Choroid plexus epithelial cell (primary cell): ENCODE measurements around the gene ABCC2.
"Not testable (repeated sequence)": the region's sequence is repeated elsewhere in the genome, so short reads cannot be mapped to it uniquely, and the experiment has no call there.

ENCODE experiments used
- DNase-seq: peaks from one replicate; pipeline ENCODE4 v3.0.0-alpha.2; 2010; ENCODE audit warnings: low read depth
- H3K4me3 ChIP-seq: 2 replicates; pipeline ENCODE4 v1.5.1; 2011; ENCODE audit warnings: low read depth, mild to moderate bottlenecking, control low read depth, low read length, moderate library complexity
- TF ChIP-seq, protein P1 (sequence below): conservative IDR thresholded peaks from 2 replicates; pipeline ENCODE4 v1.5.1; 2011; ENCODE audit warnings: low read depth, mild to moderate bottlenecking, control low read depth, inconsistent platforms, low read length, moderate library complexity

ABCC2 gene

DNA sequence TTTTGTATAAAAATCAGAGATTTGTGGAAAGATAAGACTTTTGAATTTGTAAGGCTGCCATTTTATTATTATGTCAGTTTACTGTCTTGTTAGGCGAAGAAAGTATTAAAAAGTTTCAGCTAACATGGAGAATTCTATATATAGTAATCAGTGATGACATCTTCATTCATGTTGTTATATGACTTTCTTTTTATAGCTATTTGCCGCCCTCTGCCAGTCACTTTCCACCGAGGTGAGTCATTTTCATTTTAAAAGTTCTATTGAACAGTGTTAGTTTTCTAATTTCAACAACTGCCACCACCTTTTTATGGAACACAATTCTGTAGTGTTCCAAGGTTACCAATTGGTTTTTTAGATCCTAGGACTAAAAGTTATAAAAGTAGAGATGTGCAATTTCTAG lies 38.6 kb upstream of the ABCC2 start:
- H3K4me3 ChIP-seq, result no peak overlapping the region
- DNase-seq, result no peak
- TF ChIP-seq, protein P1, sequence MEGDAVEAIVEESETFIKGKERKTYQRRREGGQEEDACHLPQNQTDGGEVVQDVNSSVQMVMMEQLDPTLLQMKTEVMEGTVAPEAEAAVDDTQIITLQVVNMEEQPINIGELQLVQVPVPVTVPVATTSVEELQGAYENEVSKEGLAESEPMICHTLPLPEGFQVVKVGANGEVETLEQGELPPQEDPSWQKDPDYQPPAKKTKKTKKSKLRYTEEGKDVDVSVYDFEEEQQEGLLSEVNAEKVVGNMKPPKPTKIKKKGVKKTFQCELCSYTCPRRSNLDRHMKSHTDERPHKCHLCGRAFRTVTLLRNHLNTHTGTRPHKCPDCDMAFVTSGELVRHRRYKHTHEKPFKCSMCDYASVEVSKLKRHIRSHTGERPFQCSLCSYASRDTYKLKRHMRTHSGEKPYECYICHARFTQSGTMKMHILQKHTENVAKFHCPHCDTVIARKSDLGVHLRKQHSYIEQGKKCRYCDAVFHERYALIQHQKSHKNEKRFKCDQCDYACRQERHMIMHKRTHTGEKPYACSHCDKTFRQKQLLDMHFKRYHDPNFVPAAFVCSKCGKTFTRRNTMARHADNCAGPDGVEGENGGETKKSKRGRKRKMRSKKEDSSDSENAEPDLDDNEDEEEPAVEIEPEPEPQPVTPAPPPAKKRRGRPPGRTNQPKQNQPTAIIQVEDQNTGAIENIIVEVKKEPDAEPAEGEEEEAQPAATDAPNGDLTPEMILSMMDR, result no peak

- DNase-seq, result not testable (repeated sequence)
These were observed 36.3 kb upstream of the ABCC2 start for GRCh38 chr10:99746166-99746565.

DNA sequence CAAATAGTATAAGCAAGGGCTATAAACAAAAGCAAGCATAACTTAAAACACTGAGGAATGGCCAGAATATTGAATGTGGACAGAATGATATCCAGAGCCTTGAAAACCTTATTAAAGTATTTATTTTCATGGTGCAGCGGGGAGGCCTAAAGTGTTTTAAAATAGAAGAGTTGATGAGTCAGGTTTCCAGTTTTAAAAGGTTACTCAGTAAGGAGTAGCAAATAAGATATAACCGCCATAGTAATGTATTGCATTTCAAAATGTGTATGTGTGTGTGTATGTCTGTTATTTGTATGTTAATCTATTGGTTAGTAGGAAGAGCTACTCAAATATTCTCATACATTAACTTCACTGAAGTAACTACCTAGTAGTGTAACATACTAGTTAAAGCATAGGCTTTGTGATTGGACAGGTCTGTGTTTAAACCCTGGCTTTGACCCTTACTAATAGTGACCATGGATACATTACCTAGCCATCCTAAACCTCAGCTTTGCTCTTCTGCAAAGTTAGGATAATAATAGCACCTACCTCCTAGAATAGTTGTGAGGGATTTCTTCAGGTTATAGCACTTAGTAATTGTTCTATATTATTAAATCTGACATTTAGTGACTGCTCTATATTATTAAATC lies 33.5 kb upstream of the ABCC2 start:
- no peak for DNase-seq
- H3K4me3 ChIP-seq, result no peak overlapping the region
- TF ChIP-seq, protein P1, result no peak

More at GRCh38 chr10:99746166-99746565, 36.3 kb upstream of the ABCC2 start:
- not testable (repeated sequence) for H3K4me3 ChIP-seq

DNA sequence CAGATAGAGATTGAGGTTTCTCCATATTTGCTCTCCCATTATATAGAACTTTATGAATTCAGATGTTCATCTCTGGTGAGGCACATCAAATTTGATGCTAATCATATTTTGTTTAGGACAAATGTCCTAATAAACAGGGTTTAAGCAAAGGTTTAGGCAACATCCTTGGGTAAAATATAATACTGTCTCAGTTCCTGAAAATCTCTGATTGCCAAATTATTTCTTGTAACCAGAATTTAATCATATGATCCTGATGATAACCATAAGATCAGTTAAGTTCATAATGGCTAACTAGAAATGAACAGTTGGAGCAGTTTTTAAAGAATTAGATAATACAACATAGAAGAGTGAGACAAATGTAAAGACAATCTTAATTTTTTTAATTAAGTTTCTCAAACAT lies 31.8 kb upstream of the ABCC2 start:
- no peak for DNase-seq
- H3K4me3 ChIP-seq, result no peak overlapping the region
- TF ChIP-seq, protein P1, result no peak

- TF ChIP-seq, protein P1, result no peak
- H3K4me3 ChIP-seq, result no peak overlapping the region
- DNase-seq, result peak; percentile 32
These were observed 27.8 kb upstream of the ABCC2 start for GRCh38 chr10:99754670-99755069.

- no peak for DNase-seq
- TF ChIP-seq, protein P1, result no peak
- H3K4me3 ChIP-seq, result no peak overlapping the region
These were observed 26.3 kb upstream of the ABCC2 start for GRCh38 chr10:99756159-99756558.

DNA sequence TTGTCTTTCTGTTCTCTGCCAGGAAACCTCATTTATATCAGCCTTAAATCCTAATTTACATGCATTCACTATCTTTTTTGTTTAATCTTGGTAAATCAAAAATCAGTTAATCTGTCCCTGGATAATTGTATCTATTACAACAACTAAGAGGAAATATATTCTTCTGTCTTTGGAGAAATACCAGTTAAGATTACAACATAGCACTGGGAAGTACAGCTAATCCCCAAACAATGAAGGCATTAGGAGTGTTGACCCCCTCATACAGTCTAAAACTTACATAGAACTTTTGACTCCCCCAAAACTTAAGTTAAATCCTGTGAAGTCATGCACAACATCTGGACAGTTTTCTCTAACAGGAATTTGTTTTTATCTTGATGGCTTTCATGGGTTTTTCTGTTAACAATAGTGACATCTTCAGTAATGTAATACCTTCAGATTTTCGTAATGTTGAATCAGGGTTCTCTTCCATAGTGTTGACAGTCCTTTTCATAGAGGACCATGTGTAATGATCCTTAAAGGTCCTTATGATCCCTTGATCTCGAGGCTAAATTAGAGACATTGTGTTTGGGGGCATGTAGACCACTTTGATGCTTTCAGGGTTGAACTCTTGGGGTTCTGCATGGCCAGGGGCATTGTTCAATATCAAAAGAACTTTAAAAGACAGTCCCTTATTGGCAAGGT lies 24.1 kb upstream of the ABCC2 start:
- TF ChIP-seq, protein P1, result no peak
- no peak overlapping the region for H3K4me3 ChIP-seq
- peak; percentile 22 for DNase-seq
